SK-N-SH (cell line): Measurements from ENCODE around the gene JAG1.

Experiments used
- CTCF ChIP-seq: fragments of 200-600 bp; sonication (generic); IDR thresholded peaks from 2 replicates; pipeline ENCODE4 v1.6.1; 2017; ENCODE audit warnings: antibody characterized with exemption, mild to moderate bottlenecking, moderate library complexity
- EP300 ChIP-seq, 2 experiments: IDR thresholded peaks; 2 replicates each; pipeline versions ENCODE4 v1.4.0 to v1.6.1; 2012; ENCODE audit warnings: borderline replicate concordance in 1 of 2, low read depth in 1 of 2, low read length in 1 of 2
- JUND ChIP-seq: IDR thresholded peaks from 2 replicates; pipeline ENCODE4 v1.4.0; 2012
- MXI1 ChIP-seq: IDR thresholded peaks from 2 replicates; pipeline ENCODE4 v1.6.1; 2012; ENCODE audit warnings: mild to moderate bottlenecking, low read depth, low read length, improper control_type of control experiment
- NFIC ChIP-seq: IDR thresholded peaks from 2 replicates; pipeline ENCODE4 v1.4.0; 2012; ENCODE audit warnings: borderline replicate concordance
- PBX3 ChIP-seq: IDR thresholded peaks from 2 replicates; pipeline ENCODE4; 2012
- POLR2AphosphoS5 ChIP-seq: IDR thresholded peaks from 2 replicates; pipeline ENCODE4 v1.6.1; 2012; ENCODE audit warnings: low read depth, low read length
- RAD21 ChIP-seq: IDR thresholded peaks from 2 replicates; pipeline ENCODE4 v1.6.1; 2012; ENCODE audit warnings: mild to moderate bottlenecking, low read length
- REST ChIP-seq: IDR thresholded peaks from 2 replicates; pipeline ENCODE4 v1.6.1; 2012; ENCODE audit warnings: mild to moderate bottlenecking, low read depth, low read length, moderate library complexity
- RXRA ChIP-seq: IDR thresholded peaks from 2 replicates; pipeline ENCODE4 v1.4.0; 2012; ENCODE audit warnings: low read depth, mild to moderate bottlenecking, borderline replicate concordance
- SIN3A ChIP-seq: IDR thresholded peaks from 2 replicates; pipeline ENCODE4 v1.6.1; 2012; ENCODE audit warnings: low read depth, mild to moderate bottlenecking, low read length, moderate library complexity, borderline replicate concordance
- SMC3 ChIP-seq: IDR thresholded peaks from 2 replicates; pipeline ENCODE4 v1.6.1; 2012; ENCODE audit warnings: low read depth, low read length, improper control_type of control experiment
- YY1 ChIP-seq: IDR thresholded peaks from 2 replicates; pipeline ENCODE4 v1.4.0; 2012; ENCODE audit warnings: low read depth, mild to moderate bottlenecking
- ZBTB33 ChIP-seq: IDR thresholded peaks from 2 replicates; pipeline ENCODE4 v1.4.0; 2012; ENCODE audit warnings: low read depth, borderline replicate concordance

- TF ChIP-seq RXRA (no peak), NFIC (no peak), ZBTB33 (no peak), REST (no peak), EP300 (IDR thresholded peaks at IDR 0.05; ENCODE audit: borderline replicate concordance in 1 of 2, low read depth in 1 of 2, low read length in 1 of 2) (no peak), RAD21 (no peak), CTCF (no peak), SMC3 (no peak), SIN3A (no peak), YY1 (no peak), PBX3 (no peak), JUND (no peak), POLR2AphosphoS5 (no peak), MXI1 (no peak)
Measured at GRCh38 chr20:10686356-10687133, 12.7 kb upstream of the JAG1 start.
